NB4 (cell line): Measurements from ENCODE around the gene PPP1R9A.

Experiments used
- DNase-seq: peaks from one replicate; pipeline ENCODE4 v3.0.0; 2010; ENCODE audit warnings: low read depth
- H3K4me3 ChIP-seq: one replicate; pipeline ENCODE4 v1.5.1; 2011; ENCODE audit warnings: mild to moderate bottlenecking, low read depth, low read length, moderate library complexity
- CTCF ChIP-seq: IDR thresholded peaks from one replicate; pipeline ENCODE4 v1.5.1; 2012; ENCODE audit warnings: low read depth, low read length
- MAX ChIP-seq: IDR thresholded peaks from 2 replicates; pipeline ENCODE4 v1.6.1; 2011; ENCODE audit warnings: low read depth, low read length
- MYC ChIP-seq: IDR thresholded peaks from 2 replicates; pipeline ENCODE4 v1.6.1; 2011; ENCODE audit warnings: low read depth, low read length
- POLR2A ChIP-seq: IDR thresholded peaks from 2 replicates; pipeline ENCODE4 v1.6.1; 2011; ENCODE audit warnings: mild to moderate bottlenecking; ENCODE audit not compliant: insufficient read length; ENCODE audit errors: extremely low read depth

PPP1R9A gene

DNA sequence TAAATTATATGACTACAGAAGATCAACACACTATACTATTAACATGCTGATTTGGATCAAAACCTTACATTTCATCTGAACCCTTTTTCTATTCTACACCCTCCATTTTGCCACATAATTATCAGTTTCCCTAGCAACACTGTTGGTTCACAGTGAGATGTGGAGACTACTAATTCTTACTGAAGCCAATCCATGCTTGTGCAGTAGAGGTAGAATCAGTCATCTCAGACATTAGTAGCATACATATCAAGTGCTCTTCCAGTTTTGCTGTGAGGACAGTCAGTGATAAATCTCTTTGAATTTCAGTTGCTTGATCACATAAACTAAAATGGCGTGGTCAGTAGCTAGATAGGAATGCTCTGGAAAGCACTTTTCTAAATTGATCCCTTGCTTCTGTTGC lies 346.6 kb downstream of the PPP1R9A start:
- TF ChIP-seq MYC (no peak), POLR2A (no peak), MAX (no peak), CTCF (no peak)
- no peak for DNase-seq

DNA sequence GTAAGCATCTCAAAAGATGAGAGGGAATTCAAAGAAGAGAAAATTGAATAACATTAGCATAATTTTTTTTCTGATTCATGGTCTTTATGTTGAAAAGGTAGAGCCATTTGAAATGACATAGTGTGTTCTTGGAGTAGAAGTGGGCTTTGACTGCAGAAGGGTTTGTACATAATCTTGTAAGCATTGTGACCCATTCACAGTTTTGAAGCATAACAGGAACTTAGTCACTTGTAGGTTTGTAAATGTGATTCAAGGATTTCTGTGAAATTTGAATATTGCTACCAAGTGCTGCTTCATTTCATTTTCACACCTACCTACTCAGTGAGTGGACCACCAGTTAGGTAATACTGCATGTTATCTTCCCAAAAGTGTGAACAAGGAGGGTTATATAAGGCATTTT lies 348.3 kb downstream of the PPP1R9A start:
- DNase-seq = no peak
- no peak overlapping the region for H3K4me3 ChIP-seq
- TF ChIP-seq MAX = no peak
- no peak for TF ChIP-seq POLR2A
- no peak for TF ChIP-seq MYC
- no peak for TF ChIP-seq CTCF

More for the DNA sequence above, 346.6 kb downstream of the PPP1R9A start:
- H3K4me3 ChIP-seq = no peak overlapping the region

- H3K4me3 ChIP-seq = no peak overlapping the region
- TF ChIP-seq CTCF (no peak), MYC (no peak), POLR2A (no peak), MAX (no peak)
- no peak for DNase-seq
These were observed 354.6 kb downstream of the PPP1R9A start for GRCh38 chr7:95261895-95262415.

DNA sequence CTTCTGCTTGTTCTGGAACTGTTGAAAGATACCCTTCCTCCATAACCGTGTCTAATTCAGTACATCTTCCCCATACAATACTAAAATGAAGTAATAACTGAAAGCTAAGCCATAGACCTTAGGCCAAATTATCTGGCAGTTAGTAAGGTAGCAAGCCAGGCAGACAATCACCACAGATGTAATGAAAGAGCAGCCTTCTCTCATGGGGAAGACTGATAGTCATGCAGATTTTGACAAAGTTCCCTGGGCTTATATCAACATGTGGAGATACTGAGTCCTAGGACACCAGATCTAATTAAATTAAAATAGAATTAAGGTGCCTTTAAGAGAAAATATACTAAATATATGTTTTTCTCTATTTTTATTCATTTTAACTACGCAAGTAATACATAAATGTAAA lies 355.5 kb downstream of the PPP1R9A start:
- no peak overlapping the region for H3K4me3 ChIP-seq
- TF ChIP-seq CTCF = no peak
- no peak for TF ChIP-seq MAX
- no peak for TF ChIP-seq MYC
- no peak for TF ChIP-seq POLR2A
- no peak for DNase-seq

DNA sequence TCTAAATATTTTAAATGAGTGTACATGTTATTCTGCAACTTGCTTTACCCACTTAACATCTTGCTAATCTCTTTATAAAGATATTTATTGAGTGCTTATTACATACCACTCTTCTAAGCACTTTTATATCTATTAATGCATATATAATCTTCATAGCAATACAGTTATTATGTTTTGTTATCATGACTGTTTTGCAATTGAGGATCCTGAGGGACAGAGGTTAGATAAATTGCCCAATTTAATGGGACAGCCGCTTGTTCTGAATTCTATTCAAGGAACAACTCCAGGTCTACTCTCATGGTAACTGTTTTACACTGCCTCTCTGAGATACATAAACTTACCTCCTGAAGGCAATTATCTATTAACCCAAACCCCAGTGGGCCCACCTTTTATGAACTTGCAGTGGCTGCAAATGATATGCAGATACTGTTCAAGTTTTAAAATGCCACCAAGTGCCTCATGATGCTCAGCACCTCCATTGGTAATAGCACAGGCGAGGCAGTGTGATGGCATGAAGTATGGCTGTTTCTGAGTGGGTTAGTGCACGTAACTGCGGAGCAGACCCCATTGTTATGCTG lies 356.5 kb downstream of the PPP1R9A start:
- DNase-seq = no peak
- no peak overlapping the region for H3K4me3 ChIP-seq
- TF ChIP-seq MAX (no peak), CTCF (no peak), POLR2A (no peak), MYC (no peak)

- TF ChIP-seq MAX (no peak), POLR2A (no peak), CTCF (no peak)
- H3K4me3 ChIP-seq = no peak overlapping the region
- no peak for DNase-seq
These were observed 357.0 kb downstream of the PPP1R9A start for GRCh38 chr7:95264363-95264891.
